GM18498 (cell line): ENCODE measurements around the gene SSBP3.
"Not testable (repeated sequence)": the region's sequence is repeated elsewhere in the genome, so short reads cannot be mapped to it uniquely, and the experiment has no call there.

Source experiments
- ATAC-seq: cut with Tn5 transposase; IDR thresholded peaks from one replicate; pipeline ENCODE4 v1.9.1; 2021; ENCODE audit warnings: mild to moderate bottlenecking, moderate library complexity; ENCODE audit not compliant: unreplicated experiment

Gene SSBP3

GRCh38 chr1:54355931-54356679 is 50.1 kb downstream of the SSBP3 start:
- ATAC-seq: no peak

GRCh38 chr1:54354899-54355298 is 51.3 kb downstream of the SSBP3 start:
- no peak for ATAC-seq

DNA sequence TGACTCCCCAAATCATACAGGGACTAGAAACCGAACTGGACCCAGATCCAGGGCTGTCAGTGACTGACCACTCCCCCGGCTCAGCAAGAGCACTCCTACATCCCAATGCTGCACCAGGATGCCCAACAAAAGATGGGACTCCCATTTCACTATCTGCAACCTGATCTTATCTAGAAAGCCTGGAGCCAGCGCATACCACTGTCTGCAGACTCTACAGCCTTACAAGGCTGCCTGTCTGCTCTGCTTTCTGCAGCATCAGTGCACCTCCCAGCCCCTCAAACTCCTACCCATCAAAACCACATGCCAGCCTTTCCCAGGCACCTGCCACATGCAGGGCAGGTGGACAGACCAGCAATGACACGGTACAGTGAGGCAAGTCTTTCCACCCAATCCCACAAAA is 52.2 kb downstream of the SSBP3 start:
- no peak for ATAC-seq

GRCh38 chr1:54352755-54353154 is 53.4 kb downstream of the SSBP3 start:
- no peak for ATAC-seq

- no peak for ATAC-seq
Measured at GRCh38 chr1:54350360-54350759, 55.8 kb downstream of the SSBP3 start.

GRCh38 chr1:54348700-54349021 is 57.5 kb downstream of the SSBP3 start:
- no peak for ATAC-seq

DNA sequence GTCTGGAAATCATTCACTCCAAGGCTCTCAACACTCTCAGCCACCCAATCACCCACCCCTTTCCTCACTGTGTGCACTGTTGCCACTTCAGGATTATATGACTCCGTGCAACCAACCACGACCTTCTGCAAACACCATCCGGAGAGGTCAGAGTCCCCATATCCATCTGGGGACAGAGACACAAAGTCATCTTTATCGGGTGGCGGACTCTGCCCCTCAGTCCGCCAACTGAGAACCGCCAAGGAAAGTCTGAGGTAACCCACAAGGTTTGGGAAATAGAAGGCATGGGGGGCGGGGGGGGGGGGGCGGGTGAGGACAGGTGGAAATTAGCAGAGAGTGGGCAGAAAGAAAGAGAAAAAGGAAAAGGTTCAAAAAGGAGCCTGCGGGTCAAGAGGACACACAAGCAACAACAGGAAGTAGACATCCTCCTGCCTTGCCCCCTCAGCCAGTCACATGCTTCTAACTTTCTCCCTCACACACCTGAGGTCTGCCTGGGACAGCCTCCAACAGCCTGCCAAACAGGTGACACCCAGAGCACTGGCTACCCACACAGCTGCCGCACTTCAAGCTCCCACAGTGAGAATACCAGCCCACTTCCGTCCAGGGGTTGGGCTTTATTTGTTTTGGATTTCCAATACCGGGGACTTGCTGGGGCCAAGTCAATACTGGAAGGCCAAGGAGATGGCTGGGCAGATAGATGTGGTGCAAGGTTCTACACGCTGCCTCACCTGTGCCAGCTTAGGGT is 58.1 kb downstream of the SSBP3 start:
- ATAC-seq: no peak

DNA sequence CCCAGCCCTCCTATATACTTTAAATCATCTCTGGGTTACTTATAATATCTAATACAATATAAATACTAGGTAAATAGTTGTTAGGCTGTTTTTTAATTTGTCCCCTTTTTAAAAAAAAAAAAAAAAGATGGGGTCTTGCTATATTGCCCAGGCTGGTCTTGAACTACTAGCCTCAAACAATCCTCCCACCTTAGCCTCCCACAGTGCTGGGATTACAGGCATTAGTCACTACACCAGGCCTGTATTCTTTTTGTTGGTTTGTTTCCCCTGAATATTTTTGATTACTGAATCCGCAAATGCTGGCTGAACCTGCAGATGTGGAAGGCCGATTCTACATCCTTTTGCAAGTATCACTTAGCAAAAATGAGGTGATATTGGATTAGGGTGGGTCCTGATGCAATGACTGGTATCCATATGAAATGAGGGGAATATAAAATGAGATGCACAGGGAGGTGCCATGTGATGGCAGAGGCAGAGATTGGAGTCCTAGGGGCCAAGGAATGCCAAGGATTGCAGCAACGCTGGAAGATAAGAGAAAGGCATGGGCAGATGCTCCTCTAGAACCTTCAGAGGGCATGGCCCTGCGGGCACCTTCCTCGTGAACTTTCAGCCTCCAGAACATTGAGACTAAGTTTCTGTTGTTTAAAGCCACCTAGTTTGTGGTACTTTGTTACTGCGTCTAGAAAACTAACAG is 58.8 kb downstream of the SSBP3 start:
- ATAC-seq: no peak

DNA sequence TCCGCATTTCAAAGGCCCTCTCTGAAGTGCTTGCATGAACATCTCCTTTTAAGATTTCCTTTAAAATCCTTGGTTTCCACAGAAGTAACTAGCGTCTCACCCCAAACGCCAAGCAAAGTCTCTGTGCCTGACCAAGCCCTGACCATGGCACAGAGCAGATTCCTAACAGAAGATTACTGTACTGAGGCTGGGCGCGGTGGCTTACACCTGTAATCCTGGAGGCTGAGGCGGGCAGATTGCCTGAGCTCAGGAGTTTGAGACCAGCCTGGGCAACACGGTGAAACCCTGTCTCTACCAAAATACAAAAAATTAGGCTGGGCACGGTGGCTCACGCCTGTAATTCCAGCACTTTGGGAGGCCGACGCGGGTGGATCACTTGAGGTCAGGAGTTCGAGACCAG is 60.6 kb downstream of the SSBP3 start:
- not testable (repeated sequence) for ATAC-seq

DNA sequence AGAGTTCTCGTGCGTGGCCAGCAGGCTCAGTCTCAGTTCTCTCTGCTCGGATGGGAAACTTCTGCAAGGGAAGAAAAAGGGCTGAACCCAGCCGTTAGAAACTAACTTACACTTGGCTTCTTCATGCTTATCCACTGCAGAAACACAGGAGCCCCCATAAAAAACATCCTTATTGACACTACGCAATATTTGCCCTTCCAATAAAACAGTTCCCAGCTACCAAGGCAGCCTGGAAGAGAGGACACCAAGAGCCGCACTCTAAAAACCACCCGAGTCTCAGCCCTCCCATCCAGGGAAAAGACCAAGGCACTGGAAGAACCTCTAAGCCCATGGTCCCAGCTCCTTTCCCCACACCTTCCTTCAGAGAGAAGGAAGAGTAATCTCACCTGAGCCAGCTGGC is 61.1 kb downstream of the SSBP3 start:
- no peak for ATAC-seq

- no peak for ATAC-seq
Measured at GRCh38 chr1:54342742-54343687, 63.2 kb downstream of the SSBP3 start.

DNA sequence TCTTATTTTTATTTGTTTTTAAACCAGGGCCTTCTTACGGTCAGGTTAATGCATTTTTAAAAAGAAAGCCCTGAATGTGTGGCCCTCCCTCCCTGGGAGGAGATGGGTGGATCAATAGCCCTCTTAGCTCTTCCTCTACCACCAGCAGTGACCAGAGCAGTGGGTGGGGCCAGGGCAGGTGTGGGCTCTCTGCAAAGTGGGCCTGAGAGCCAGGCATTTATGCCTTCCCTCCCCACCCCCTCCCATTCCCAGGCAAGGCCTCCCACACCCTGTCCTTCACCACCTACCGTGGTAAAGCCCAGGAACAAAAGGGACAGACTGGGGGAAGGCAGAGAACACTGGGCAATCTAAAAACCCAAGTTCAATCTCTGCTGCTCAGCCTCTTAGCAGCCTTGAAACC is 63.9 kb downstream of the SSBP3 start:
- ATAC-seq: no peak

DNA sequence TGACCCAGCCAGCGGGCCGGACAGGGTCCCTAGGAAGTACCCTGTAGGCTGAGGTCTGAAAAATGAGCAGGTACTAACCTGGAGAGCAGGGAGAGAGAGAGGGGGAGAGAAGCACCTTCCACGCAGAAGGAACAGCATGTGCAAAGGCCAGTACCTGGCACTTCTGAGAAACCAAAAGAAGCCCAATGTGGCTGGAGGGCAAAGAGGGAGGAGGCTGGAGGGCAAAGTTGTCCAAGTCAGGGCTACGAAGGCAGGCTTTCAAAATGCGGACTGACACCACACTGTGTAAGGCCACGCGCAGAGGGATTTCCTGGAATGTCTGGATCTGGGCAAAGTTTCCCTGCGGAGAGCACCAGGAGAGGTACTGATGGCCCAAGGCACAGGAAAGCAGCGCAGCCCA is 64.4 kb downstream of the SSBP3 start:
- ATAC-seq: no peak

- no peak for ATAC-seq
Measured at GRCh38 chr1:54340878-54341277, 65.3 kb downstream of the SSBP3 start.

DNA sequence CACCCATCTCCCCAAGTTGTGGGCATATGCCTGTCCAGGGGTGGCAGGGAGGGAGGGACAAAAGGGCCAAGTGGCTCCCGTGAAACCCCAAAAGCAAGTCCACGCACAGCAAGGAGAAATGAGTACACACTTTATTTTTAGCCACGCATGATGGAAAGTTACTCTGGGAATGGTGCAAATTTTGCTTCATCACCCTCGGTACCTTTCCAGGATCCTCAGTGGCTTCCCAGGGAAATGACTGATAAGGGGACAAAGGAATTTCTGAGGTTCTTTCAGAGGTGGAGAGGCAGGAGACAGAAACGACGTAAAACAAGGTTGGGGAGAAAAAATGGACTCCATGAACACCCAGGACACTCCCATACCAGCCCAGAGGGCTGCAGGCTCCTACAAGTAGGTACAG is 65.8 kb downstream of the SSBP3 start:
- ATAC-seq: no peak

DNA sequence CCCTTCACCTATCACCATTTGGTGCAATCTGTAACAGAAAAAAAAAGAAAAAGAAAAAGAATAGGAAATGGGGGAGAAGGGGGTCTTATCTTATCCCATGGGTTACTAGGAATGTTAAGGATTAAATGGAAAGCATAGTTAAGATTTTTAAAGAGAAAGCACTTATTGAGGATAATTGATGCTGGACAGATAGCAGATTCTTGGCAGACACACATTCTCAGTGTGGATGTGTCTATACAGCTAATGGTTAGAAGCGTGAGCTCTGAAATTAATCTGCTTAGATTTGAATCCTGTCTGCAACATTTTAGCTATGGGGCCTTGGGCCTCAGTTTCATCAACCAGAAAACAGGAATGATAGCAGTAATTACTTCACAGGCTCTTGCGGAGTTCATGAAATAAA is 67.1 kb downstream of the SSBP3 start:
- no peak for ATAC-seq

- no peak for ATAC-seq
Measured at GRCh38 chr1:54338464-54338863, 67.7 kb downstream of the SSBP3 start.

GRCh38 chr1:54337928-54338327 is 68.3 kb downstream of the SSBP3 start:
- no peak for ATAC-seq

DNA sequence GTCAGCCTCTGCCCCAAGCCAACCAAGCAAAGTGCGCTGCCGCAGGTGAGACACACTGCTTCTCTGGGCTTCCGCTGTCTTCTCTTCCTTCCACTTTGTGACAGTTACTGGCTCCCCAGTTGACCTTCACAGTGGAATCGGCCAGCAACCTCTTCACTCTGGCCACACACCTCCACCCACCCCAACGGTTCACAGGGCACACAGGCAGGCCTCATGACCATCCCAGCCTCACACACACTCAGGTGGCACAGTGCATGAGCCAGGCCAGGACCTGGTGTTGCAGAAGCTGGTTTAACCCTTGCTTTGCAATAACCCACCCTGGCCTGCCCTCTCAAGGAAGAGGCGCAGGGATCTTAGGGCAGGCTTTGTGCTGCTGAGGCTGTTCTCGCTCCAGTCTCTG is 69.2 kb downstream of the SSBP3 start:
- no peak for ATAC-seq

GRCh38 chr1:54336116-54336515 is 70.1 kb downstream of the SSBP3 start:
- no peak for ATAC-seq

- no peak for ATAC-seq
Measured at GRCh38 chr1:54335755-54336108, 70.5 kb downstream of the SSBP3 start.
